ENCODE measurements around the gene CCND1. TPM values are rescaled to one million over a fixed set of nuclear protein-coding genes. Genes with fewer than 3 reads are reported as not detected.

CCND1 gene
- total and polyA plus RNA-seq, 3 donors from 2014 or later, result 8.8 to 16.4 (median 13.7) TPM

DNA sequence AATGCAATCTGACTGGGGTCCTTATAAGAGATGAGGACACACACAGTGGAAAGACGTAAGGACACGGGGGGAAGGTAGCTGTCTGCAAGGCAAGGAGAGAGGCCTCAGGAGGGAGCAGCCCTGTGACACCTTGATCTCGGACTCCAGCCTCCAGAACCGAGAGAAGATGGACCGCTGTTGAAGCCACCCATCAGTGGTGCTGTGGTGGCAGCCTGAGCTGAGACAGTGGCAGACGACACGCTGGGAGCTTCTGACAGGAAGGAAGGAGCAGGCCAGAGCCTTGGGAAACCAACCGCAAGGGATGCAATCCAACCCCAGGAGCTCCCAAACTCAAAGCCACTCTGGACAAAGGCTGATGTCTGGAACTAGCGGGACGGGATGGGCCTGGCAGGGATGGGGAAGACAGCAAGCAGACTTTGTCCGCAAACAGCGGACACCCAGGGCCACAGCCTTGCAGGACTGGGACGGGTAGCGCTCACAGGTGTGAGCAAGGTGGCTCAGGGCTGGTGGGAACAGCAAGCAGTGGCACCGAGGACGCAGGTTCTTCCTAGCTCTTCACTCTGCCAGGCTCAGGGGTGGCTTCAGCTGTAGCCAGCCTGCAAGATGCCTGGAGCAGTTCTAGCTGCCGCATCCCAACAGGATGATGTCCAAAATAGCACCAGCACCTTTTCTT lies 23.3 kb downstream of the CCND1 start:
- intact Hi-C loops (cut with DNase I; ENCODE audit: low total_unique reads), result no loop called here
- no peak overlapping the region for H3K27ac ChIP-seq
- no peak overlapping the region for H3K4me3 ChIP-seq
- no peaks in the 10 kb centered on the region for H3K9me3 ChIP-seq
- H3K36me3 ChIP-seq (ENCODE audit: low read depth, missing control alignments), result no peaks in the 10 kb centered on the region
- H3K4me1 ChIP-seq, result no peaks in the 10 kb centered on the region
- no peaks in the 10 kb centered on the region for H3K27me3 ChIP-seq
- 93 to 95% methylated on average over 17 of the region's 17 CpGs for WGBS, 2 donors
- DNase-seq, result no peak
- TF ChIP-seq POLR2A (IDR thresholded peaks at IDR 0.05), result no peak
- TF ChIP-seq CTCF (IDR thresholded peaks at IDR 0.05), result no peak

DNA sequence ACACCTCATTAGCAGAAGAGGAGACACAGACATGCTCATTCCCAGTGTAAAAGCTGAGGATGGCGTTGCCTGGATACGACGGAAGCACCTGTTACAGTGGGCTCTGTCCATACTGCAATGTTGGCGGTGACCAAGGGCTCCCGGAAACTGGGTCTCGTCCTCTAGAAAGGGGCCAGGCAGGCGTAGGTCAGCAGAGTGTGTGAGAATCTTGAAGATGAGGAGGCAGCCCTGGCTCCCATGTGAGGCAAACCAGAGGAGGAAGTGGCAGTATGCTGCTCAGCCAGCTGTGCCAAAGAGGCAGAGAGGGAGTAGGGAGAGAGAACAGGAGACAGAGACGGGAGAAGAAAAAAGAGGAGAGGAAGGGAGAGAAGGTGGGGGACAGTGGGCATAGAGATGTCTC lies 23.9 kb downstream of the CCND1 start:
- 86 to 92% methylated on average over 5 to 8 of the region's 8 CpGs for WGBS, 2 donors
- no peak for TF ChIP-seq CTCF (IDR thresholded peaks at IDR 0.05)
- no peak for TF ChIP-seq POLR2A (IDR thresholded peaks at IDR 0.05)
- peaks cover under 1% of the 10 kb centered on the region for H3K4me1 ChIP-seq
- H3K36me3 ChIP-seq (ENCODE audit: low read depth, missing control alignments), result no peaks in the 10 kb centered on the region
- no peak overlapping the region for H3K4me3 ChIP-seq
- no peaks in the 10 kb centered on the region for H3K27me3 ChIP-seq
- H3K27ac ChIP-seq, result no peak overlapping the region
- no peaks in the 10 kb centered on the region for H3K9me3 ChIP-seq
- intact Hi-C loops (cut with DNase I; ENCODE audit: low total_unique reads), result no loop called here
- no peak for DNase-seq

DNA sequence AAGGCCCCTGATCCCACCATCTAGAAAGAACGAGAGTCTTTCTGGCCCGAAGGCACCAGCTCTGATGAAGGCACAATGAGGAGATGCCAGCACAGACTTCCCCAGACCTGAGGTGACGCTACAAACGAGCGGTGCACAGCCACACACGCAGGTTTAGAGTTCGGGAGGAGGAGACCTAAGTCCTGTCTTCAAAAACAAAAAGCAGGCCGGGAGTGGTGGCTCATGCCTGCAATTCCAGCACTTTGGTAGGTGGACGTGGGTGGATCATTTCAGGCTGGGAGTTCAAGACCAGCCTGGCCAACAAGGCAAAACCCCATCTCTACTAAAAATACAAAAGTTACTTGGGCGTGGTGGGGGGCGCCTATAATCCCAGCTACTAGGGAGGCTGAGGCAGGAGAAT lies 24.7 kb downstream of the CCND1 start:
- Histone ChIP-seq H3K36me3 (ENCODE audit: low read depth, missing control alignments) (no peaks in the 10 kb centered on the region), H3K4me1 (peaks cover 8% of the 10 kb centered on the region), H3K4me3 (no peak overlapping the region), H3K27ac (no peak overlapping the region), H3K27me3 (no peaks in the 10 kb centered on the region), H3K9me3 (no peaks in the 10 kb centered on the region)
- TF ChIP-seq POLR2A (IDR thresholded peaks at IDR 0.05) (no peak), CTCF (IDR thresholded peaks at IDR 0.05) (no peak)
- DNase-seq, result no peak
- intact Hi-C loops (cut with DNase I; ENCODE audit: low total_unique reads), result no loop called here
- WGBS, 2 donors, result 93% methylated on average over 11 of the region's 11 CpGs

DNA sequence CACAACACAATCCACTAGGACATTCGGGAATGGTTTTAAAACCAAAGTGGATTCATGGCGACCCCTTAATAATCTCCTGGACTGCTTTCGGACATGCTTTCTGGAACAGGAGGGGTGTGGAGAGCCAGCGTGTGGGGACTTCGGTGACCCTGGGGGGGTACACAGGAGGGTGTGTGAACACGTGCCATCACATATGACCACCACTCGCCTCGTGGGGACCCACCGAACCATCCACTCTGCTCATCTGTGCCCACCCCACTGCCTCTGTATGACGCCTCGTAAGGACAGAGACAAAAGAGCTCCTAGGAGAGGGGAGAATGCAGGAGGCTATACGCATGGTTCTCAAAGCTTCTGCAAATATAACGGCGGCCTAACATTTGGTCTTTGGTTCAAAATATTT lies 25.3 kb downstream of the CCND1 start:
- DNase-seq, result no peak
- Histone ChIP-seq H3K4me3 (no peak overlapping the region), H3K9me3 (no peaks in the 10 kb centered on the region), H3K27me3 (no peaks in the 10 kb centered on the region), H3K27ac (no peak overlapping the region), H3K36me3 (ENCODE audit: low read depth, missing control alignments) (no peaks in the 10 kb centered on the region), H3K4me1 (peaks cover 8% of the 10 kb centered on the region)
- intact Hi-C loops (cut with DNase I; ENCODE audit: low total_unique reads), result no loop called here
- TF ChIP-seq CTCF (IDR thresholded peaks at IDR 0.05) (no peak), POLR2A (IDR thresholded peaks at IDR 0.05) (no peak)
- 92 to 94% methylated on average over 14 of the region's 14 CpGs for WGBS, 2 donors
